ELR (cell line): Measurements from ENCODE around the gene CHSY1.

Experiments used
- DNase-seq: peaks from one replicate; pipeline ENCODE4 v3.0.0-alpha.2; 2015; ENCODE audit warnings: low read depth

The CHSY1 gene

DNA sequence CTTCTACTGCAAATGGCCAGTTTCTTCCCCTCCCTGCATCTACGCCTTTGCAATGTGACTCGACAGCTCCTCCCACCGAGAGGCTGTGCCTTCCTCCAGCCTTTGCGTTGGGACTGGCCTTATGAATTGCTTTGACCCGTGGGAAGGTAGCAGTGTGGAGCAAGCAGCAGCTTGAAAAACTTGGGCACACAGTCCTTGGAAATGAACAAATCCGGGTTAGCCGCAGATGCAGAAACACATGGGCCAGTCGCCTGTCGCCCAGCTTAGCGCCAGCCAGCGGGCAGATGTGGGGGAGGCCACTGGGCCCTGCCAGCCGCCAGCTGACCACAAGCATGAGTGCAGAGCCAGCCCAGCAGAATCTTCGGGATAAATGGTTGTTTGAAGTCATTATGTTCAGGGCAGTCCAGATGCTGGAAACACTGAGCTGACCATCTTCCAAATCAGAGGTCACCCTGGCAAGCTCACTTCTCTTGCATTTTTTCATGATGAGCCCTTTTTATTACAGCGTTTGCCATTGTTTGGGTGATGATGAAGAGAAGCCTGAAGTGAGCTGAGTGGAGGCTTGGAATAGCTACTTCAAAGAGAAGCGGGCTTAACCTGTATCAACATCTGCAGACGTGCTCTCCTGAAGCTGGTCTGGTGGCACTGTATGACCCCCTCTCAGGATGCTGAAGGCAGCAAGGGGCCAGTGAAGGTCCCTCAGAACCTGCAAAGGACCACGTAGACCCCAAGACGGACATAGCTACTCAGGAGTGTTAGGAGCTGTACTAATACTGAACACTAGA is 15.7 kb upstream of the CHSY1 start:
- DNase-seq = peak; percentile 65

DNA sequence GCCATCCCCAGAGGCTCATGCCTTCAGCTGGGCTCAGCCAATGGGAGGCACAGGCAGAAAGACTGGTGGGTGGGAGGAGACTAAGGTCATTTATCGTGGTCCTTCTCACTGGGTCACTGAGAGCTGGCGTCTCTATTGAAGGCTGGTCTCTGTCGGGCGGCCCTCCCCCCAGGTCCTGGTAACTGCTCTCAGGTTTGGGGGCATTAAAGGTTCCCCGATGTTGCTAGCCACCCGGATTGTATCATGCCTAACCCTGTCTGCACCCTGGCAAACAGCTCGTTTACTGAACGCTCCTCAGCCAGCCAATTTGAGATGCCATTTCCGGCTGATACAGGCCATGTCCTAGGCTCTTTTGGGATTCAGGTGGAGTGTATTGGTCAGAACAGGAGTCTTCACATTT is 14.9 kb upstream of the CHSY1 start:
- no peak for DNase-seq

DNA sequence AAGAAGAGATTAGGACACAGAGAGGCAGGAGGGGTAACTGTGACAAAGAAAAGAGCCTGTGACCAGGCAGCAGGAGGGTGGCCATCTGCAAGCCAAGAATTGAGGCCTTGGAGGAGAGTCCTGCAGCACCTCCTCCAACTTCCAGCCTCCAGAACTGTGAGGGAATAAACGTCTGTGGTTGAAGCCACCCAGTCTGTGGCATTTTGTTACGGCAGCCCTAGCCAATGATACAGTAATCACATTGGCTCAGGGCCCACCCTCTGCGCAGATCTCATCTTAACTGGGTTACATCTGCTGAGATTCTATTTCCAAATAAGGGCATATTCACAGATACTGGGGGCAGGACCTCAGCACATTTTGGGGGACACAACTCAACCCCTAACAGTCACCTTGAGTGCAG is 14.2 kb upstream of the CHSY1 start:
- DNase-seq = no peak

DNA sequence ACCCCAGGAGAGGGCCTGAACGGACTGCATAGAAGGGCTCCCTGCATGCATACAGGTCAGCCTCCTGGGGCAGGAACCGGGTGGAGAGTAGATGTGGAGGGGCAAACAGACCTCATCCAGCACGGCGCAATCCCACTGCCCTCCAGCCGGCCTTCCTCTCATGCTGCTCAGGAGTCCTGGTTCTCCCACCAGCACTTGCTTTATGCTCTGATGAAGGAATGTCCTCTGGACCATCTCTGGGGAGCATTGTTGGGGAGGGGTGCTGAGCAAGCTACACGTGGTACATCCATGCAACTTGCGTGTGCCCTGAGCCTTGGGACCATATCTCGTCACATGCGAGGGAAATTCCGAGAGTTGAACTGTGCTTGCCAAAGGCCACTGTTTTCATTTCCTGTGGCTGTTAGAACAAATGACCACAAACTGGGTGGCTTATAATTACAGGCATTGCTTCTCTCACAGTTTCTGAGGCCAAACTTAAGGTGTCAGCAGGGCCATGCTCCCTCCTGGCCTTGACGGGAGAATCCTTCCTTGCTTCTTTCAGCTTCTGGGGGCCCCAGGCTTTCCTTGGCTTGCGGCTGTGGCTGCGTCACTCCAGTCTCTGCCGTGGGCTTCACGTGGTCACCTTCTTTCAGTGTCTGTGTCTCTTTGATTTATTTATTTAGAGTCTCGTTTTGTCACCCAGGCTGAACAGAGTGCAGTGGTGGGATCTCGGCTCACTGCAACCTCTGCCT is 13.2 kb upstream of the CHSY1 start:
- DNase-seq = no peak

DNA sequence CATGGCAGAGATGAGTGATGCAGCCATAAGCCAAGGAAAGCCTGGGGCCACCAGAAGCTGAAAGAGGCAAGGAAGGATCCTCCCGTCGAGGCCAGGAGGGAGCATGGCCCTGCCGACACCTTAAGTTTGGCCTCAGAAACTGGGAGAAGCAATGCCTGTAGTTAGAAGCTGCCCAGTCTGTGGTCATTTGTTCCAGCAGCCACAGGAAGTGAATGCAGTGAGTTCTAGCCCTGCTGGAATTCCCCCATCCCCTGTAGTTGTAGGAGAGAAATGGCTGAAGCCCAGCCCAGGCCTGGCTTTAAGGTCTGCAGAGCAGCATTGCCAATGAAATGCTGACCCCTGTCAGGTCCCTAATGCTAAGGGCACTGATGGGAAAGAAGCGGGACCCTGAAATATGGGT is 12.2 kb upstream of the CHSY1 start:
- peak; percentile 20 for DNase-seq

DNA sequence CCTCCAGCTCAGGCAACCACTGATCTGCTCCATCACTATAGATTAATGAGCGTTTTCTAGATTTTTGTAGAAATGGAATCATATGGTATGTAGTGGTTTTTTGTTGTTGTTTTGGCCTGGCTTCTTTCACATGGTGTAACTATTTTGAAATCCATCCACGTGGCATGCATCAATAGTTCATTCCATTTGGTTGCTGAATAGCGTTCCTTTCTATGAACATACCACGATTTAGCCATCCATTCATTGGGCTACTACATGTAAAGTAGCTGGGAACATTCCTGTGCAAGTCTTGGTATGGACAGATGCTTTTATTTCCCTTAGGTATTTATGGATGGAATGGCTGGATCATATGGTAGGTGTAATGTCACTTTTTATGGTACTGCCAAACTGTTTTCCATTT is 10.7 kb upstream of the CHSY1 start:
- DNase-seq = no peak

DNA sequence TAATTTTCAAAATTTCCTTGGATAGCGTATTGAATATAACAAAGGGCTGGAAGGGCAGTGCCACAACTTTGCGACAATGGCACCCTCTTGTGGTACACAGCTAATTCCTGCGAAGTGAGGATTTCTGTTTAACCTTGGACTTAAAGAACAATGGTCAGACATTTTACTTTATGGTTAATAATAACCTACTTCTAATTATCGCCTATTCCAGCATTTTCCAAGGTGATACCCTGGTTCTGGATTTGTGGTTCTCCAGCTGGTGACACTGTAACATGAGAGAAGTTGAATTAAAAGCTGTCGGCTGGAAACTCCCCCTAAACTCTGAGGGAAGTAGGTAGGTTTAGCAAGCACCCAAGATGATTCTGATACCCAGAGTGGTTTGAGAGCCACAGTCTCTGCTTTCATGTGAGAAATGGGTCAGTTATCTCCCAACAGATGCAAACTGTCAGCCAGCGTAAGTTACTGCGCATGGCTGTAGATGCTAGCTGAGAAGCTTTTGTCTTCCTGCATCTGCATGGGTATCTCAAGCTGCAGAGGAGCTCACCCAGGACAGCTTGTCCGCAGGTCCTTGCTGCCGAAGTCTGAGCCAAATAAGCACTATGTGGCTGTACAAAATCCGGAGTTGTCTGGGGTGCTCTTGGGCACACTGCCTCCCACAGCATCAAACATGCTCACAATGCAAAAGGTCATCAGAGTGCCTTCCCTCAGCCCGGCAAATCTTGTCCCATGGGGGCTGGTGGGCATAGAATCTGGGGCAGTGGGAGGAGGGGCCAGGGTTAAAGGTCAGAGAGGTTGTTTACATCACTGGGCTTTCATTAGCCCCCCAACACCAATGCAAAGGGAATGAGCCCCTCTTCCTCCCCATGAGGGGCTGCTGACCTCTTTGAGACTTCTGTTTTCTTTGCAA is 6.6 kb upstream of the CHSY1 start:
- DNase-seq = peak; percentile 77

DNA sequence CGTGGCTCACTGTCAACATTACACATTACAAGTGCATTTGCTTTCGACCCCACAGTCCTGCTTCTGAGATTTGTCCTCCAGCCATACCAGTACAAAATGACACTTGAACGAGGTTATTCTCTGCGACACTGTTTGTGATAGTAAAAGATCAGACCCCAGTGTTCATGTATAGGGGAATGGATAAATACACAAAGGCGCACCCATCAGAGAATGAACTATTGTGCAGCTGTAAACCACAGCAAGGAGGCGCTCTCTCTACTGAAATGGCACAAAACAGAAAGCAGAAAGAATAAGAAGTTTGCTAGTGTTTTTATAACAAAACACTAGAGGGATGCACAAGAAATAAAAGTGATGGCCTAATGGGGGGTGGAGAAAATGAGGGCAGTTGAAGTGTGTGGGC is 4.9 kb upstream of the CHSY1 start:
- peak; percentile 44 for DNase-seq

DNA sequence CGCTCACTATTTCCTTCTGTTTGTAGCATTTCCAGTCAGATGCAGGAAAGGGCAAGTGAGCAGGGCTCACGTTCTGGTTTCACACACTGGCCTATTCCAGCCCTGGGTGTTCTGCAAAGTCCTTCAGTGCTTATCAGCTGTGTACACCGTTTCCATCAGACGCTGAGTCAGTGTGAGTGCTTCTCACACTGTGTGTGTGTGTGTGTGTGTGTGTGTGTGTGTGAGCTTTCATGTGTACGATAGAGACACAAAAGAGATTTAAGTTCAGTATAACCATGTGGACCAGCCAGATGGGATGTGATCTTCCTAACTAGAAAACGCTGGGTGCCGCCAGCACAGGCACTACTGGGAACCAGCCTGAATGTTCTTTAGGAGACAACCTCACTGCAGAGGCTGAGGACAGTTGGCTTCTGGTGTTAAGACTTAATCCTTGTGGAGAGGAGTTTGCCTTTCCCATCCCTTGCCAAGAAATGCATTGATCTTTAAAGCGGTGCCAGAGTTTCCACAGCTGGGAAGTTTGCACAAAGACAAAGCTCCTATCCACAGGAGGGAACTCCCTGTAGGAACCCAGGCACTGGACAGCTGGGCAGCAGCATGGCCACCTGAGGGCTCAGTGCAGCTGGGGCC is 3.9 kb upstream of the CHSY1 start:
- no peak for DNase-seq

DNA sequence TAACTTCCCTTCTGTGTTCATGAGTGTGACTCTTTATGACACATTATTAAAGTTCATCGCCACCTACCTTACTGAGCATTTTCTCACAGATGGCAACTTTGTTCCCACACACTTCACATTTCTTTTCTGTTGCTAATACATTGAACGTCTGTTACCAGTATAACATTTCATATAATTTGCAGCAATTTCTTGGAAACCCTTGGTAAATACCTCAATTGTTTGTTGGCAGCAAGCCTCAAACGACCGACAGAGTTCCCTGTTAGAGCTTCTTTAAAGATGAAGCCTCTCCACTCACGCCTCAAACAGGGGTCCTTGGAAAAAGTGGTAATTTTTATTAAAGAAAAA is 3.2 kb upstream of the CHSY1 start:
- DNase-seq = no peak

DNA sequence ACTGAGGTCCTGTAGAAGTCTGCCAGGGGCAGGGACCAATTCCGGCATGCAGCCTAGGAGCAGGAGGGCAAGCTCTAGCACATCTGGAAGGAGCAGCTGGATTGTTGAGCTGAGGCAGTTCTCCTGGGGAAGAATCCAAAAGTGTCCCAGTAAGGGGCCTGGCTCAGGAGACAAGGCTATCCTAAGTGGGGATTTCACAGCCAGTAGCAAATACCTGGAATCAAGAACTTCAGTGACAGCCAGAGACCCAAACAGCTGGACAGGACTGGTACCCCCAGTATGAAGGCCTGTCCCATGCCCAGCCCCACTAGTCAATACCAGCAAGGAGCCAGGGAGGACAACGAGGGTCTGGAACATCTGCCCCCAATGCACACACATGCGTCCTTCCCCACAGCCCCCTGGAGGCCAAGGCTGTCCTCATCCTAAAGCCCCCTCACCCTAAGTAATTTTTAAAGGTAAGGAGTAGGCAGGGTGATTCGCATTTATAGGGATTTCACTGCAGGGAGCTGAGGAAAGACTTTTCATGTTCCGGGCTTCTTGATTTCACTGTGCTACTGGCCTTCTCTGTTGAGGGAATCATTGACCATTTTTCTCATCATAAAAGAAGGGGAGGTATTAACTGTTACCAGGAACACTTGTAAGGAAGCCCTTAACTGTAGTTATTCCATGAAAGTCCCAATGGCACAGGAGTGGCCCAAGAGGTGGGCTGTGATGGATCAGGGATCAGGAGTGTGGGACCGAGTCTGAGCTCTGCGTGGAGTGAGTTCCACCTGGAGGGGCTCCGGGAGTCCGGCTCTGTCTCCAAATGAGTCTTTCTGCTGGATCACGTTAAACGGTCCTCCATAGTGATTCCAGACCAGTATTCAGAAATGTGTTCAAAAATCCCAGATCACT is 2.6 kb upstream of the CHSY1 start:
- no peak for DNase-seq

DNA sequence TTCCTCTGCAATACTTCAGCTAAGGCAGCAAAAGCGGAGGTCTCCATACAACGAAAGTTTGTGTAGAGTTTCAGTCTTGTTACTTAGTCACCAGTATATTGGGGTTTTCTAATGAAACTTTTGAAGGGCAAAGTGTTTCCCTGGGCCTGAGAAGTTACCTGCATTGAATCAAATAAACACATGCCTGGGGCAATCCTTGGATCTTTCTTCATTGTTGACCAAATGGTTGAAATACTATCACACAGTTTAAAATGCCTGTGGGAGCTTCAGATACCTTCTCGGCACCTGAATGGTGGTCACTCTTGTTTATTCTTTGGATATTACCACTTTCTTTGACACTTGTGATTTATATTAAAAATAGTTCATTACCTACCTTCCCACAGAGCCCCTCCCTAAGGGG is 988 bp upstream of the CHSY1 start:
- DNase-seq = no peak

DNA sequence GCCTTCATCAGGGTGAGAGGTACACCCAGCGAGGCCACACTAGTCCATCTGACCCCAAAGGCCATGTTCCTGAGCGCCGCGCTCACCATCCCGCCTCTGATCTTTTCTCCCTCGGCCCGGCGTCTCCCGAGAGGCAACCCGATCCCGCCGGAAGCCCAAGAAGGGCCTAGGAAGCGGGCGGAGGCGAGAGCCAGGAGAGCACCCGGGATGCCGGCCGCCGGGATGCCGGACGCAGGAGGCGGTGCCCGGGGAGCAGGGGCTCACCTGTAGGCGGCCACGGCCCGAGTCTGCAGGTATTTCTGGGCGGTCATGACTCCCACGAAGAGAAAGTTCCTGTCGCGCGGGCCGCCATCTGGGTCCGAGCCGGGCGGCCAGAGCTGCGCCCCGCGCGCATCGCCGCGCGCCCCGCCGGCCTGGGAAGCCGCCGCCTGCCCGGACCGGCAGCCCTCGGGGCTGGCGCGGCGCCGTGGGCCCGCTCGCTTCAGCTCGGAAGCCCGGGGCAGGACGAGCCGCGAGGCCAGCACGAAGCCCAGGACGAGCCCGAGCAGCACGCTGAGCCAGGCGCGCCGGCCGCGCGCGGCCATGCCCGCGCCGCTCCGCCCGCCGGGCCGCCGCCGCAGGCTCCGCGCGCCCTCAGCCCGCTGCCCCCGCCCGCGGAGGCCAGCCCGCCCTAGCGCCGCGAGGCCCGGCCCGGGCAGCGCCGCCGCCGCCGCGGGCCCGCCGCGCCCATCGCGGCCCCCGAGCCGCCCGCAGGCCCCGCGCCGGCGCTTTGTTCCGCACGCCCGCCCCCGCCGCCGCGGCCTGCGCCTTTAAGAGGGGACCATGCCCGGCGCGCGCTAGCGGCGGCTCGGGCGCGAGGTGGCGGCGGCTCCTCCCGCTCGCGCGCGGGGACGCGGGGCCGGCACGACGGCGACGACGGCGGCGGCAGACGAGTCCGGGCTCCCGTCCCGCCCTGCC is 697 bp downstream of the CHSY1 start:
- peak; percentile 68 for DNase-seq

DNA sequence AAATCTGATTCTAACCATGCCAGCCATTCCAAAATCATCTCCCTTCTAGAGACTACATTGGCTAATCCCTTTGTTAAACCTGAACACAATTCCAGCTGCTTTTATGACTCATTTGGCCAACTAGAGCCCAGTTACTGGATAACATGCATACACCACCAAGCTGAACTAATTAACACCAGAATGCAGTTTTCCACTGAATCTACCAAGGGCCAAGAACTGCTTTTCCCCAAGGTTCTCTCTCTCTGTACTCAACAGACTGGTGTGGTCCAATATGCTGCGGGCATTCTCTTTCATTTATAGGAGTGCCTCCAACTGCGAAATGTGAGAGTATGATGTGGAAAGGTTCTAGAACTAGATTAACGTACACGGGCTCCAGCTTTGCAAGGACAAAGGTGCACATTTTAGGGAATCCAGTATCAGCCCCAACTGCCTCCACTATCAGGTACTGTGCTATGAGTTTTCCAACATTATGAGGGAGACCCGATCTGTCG is 1.5 kb downstream of the CHSY1 start:
- peak; percentile 75 for DNase-seq

DNA sequence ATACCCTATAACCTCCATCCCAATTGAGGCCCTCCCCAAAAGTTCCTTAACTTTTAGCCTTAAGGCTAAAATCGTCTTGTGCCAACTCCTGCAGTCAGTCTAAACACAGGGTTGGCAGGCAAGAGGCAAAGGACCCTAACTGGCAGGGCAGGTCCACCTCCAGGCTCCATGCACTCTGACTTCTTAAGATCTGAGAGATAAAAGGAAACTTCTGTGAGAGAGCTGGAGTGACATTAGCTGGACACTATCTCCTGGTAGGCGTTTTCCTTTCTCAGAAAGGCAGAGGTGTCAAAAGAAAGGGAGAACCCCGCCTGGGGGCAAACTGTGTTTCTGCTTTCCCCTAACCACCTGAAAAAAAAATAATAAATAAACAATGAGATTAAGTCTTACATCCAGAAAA is 3.6 kb downstream of the CHSY1 start:
- DNase-seq = no peak

DNA sequence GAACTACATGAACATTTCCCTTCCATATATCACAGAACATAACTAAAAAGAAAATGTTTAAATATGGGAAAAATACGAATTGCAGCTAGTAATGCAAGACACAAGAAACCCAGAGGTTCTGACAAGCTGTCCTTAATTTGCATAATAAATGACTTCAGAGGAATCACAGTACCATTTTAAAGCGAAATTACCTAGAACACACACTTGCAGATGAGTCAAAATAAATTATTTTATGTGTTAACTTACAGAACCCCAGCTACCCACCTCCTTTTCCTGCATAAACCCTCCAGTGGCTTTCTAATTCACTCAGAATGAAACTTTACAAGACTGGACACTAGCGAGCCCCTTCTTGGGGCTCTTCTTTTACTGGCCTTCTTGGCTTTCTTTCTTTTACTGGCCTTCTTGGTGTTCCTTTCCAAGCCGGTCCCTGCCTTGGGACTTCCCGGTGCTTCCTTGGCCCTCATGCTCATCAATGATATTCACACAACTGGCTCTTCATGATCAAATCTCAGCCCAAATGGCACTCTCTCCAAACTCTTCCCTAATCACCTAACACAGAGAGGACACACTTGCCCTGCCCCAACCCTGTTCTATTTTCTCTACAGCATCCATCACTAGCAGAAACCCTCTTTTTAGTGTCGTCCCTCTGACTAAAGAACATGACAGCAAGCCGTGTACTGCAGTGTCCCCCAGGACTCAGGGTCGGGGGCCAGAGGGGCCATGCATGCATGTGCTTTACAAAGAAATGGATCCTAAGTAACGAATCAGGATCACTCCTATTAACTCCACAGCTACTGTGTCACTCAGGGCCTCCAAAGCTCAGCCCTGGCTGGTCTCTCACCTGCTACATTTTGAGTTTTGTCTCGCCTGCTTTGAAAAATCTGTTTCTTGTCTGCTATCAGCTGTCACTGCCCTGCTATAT is 4.8 kb downstream of the CHSY1 start:
- no peak for DNase-seq

DNA sequence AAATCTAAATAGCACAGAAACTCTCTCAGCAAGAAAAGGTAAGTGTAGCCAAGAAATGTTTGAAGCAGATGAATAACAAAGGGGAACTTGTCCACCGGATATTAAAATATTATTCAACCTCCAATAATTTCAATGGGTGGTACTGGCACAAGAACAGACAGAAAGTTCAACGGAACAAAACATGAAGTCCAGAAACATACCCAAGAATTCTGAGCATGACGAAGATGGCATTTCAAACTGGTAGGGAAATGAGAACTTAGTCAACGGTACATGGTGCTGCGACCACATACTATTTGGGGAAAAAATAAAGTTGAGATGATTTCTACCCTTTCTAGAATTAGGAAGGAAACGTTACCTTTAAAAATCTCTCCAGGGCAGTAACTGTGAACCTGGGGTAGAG is 5.5 kb downstream of the CHSY1 start:
- no peak for DNase-seq

DNA sequence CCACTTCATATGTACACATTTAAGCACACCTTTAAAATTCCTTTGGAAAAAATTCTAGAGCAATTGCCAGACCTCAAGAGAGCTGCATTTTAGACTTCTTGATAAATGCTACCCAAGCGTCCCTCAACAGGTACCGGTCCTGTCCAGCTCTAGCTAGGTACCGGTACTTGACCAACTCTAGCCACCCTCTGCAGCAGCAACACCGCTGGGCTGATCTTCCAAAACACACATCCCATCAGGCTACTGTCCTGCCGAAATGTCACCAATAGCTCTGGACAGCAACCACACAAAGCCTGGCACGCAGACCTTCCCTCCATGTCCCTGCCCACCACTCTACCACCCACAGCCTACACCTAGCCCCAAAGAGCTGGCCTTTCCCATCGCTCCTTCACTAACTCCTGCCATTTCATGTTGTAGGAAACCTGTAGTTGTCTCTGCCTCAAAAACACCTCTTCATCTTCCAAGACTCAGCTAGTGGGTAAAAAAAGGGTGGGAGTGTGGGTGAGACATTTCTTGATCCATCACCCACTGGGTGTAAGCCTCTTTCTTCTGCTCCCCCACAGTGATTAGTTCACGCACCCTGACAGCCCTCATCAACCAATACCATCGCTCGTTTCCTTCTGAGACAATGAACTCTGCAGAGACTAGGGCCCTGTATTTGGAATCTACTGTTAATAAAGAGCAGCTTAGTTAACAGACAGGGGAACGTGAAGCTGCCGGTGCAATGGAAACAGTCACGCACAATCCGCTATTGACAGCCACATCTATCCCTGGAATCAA is 6.8 kb downstream of the CHSY1 start:
- no peak for DNase-seq
